HUES64 (cell line): ENCODE data around the gene MTA1.

Experiments used
- H3K27ac ChIP-seq: 2 replicates; pipeline ENCODE4 v1.7.0; 2013; ENCODE audit warnings: low read depth, low read length, inconsistent platforms
- H3K27me3 ChIP-seq: 2 replicates; pipeline ENCODE4 v1.6.1; 2013; ENCODE audit warnings: mild to moderate bottlenecking, low read length; ENCODE audit not compliant: insufficient read depth
- H3K36me3 ChIP-seq: 2 replicates; pipeline ENCODE4 v1.6.1; 2013; ENCODE audit warnings: mild to moderate bottlenecking, low read length; ENCODE audit not compliant: insufficient read depth
- H3K4me1 ChIP-seq: 2 replicates; pipeline ENCODE4 v1.6.1; 2013; ENCODE audit warnings: mild to moderate bottlenecking, low read length, moderate library complexity; ENCODE audit not compliant: insufficient read depth
- H3K4me3 ChIP-seq: 2 replicates; pipeline ENCODE4 v1.5.1; 2013; ENCODE audit warnings: mild to moderate bottlenecking, low read length, moderate library complexity
- H3K9ac ChIP-seq: 2 replicates; pipeline ENCODE4 v1.6.1; 2013; ENCODE audit warnings: mild to moderate bottlenecking, low read depth, low read length
- H3K9me3 ChIP-seq: 2 replicates; pipeline ENCODE4 v1.6.1; 2013; ENCODE audit warnings: low read depth, low read length; ENCODE audit not compliant: insufficient read depth
- WGBS: fragments of 150-250, 120-280 bp; methylation state at CpG from one replicate; pipeline ENCODE4 v1.1.7; 2013; ENCODE audit warnings: missing lambda C conversion rate; 5-methylcytosine and 5-hydroxymethylcytosine counted together

Gene MTA1

DNA sequence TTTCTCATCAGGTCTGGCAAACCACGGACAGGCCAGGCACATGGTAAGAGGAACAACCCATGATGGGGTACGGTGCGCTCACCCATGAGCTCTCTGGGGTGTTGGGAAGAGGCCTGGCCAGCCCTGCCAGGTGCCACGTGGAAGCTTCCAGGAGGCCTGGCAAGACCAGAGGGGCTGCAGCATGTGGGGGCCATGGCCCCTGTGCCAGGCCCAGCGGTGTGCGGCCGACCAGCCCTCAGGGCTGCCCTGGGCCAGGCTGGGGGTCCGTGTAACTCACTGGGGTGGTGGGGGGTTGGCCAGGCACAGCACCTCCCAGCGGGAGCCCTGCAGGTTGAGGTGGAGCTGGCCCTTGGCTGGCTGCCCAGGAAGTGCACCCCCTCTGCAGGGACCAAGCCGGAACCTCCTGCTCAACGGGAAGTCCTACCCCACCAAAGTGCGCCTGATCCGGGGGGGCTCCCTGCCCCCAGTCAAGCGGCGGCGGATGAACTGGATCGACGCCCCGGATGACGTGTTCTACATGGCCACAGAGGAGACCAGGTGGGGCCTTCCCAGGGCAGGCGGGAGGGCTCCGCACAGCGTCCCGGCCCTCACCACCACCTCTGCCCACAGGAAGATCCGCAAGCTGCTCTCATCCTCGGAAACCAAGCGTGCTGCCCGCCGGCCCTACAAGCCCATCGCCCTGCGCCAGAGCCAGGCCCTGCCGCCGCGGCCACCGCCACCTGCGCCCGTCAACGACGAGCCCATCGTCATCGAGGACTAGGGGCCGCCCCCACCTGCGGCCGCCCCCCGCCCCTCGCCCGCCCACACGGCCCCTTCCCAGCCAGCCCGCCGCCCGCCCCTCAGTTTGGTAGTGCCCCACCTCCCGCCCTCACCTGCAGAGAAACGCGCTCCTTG, 50.1 kb downstream of the MTA1 start:
- WGBS, result 94% methylated on average over 54 of the region's 54 CpGs
- Histone ChIP-seq H3K9ac (no peak overlapping the region), H3K4me3 (no peak overlapping the region), H3K36me3 (peaks cover 47% of the 10 kb centered on the region), H3K4me1 (no peaks in the 10 kb centered on the region), H3K27me3 (peaks cover under 1% of the 10 kb centered on the region), H3K9me3 (no peaks in the 10 kb centered on the region), H3K27ac (no peak overlapping the region)

DNA sequence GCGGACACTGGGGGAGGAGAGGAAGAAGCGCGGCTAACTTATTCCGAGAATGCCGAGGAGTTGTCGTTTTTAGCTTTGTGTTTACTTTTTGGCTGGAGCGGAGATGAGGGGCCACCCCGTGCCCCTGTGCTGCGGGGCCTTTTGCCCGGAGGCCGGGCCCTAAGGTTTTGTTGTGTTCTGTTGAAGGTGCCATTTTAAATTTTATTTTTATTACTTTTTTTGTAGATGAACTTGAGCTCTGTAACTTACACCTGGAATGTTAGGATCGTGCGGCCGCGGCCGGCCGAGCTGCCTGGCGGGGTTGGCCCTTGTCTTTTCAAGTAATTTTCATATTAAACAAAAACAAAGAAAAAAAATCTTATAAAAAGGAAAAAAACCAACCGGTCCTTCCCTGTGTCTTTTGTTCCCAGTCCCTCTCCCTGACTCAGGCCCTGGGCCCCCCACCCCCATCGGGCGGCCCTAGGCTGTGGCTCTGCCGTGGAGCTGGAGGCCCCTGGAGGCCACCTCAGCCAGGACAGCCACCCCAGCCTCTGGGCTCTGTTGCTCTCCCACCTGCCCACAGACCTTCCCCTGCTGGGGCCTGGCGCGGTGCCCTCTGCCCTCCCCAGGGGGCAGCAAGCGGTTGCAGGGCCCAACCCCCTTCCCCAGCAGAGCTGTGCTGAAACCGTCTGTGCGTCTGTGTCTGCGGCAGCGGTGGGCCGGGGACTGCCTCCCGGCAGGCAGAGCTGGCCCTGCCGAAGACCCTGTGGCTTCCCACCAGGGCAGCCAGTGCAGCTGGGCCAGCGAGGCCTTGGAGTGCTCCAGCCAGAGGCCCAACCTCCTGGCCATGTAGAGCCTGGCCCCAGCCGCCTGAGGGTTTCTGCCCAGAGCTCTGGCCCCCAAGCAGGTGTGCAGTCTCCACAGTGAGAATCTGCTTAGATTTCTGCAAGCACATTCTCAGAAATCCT, 51.0 kb downstream of the MTA1 start:
- H3K9me3 ChIP-seq, result no peaks in the 10 kb centered on the region
- no peaks in the 10 kb centered on the region for H3K4me1 ChIP-seq
- no peak overlapping the region for H3K9ac ChIP-seq
- 86% methylated on average over 33 of the region's 34 CpGs for WGBS
- no peak overlapping the region for H3K4me3 ChIP-seq
- H3K27me3 ChIP-seq, result peaks cover 10% of the 10 kb centered on the region
- H3K36me3 ChIP-seq, result peaks cover 39% of the 10 kb centered on the region; the same call in 1 of the 2 replicates
- peak overlapping the region; percentile 62; the same call in 1 of the 2 replicates for H3K27ac ChIP-seq

DNA sequence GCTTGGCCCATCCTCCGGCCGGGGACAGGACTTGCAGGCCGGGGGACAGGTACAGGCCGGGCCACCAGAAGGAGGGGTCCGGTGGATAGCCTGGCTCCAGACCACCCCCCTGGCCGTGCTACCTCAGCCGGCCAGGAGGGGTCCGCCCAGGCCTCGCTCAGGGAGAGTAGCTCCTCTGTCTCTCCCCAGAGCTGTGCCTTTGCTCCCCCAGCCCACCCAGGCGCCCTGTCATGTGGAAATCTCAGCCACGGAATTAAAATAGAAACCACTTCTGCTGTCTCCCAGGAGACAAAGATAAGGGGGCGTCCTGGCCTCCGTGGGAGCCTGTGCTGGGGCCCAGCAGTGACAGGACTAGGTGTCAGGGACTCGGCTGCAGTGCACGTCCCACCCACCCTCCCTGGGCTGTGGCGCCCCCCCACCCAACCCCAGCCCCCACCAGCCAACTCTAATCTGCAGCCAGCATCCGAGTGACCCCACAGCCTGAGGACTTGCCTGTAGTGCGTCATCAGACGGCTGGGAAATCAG, 51.7 kb downstream of the MTA1 start:
- Histone ChIP-seq H3K36me3 (peaks cover 31% of the 10 kb centered on the region; the same call in 1 of the 2 replicates), H3K27ac (peak overlapping the region; percentile 62; the same call in 1 of the 2 replicates), H3K4me3 (no peak overlapping the region), H3K27me3 (peaks cover 18% of the 10 kb centered on the region), H3K9me3 (no peaks in the 10 kb centered on the region), H3K4me1 (no peaks in the 10 kb centered on the region), H3K9ac (no peak overlapping the region)
- 71% methylated on average over 17 of the region's 19 CpGs for WGBS

DNA sequence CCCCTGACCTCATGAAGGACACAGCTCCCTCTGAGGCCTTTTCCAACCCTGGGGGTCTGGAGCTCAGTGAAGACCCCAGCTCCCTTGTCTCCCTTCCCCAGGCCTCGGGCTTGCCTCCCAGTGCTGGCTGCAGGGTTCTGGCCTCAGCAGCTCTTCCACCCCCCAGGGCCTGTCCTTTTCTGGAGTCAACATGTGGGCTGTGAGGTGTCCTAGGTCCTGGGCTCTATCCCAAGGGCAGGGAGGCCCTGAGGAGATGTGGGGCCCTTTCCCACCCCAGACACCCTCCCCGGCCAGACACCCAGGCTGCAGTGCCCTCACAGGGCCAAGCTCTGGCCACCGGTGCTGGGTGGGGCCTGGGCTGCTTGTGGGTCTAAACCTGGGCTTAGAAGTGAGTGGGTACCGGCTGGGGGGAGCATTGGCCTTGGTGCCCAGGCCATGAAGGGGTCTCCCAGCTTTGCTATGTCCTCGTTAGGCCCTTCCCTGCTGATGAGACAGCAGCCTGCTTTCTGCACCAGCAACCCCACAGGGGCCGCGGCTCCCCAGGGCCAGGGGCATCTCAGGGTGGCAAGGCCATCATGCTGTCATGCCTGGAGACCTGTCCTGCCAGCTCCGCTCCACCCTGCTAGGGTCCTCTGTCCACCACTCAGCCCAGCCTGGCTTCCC, 52.3 kb downstream of the MTA1 start:
- no peak overlapping the region for H3K4me3 ChIP-seq
- H3K9me3 ChIP-seq, result no peaks in the 10 kb centered on the region
- WGBS, result 92% methylated on average over 8 of the region's 8 CpGs
- H3K27me3 ChIP-seq, result peaks cover 23% of the 10 kb centered on the region
- H3K27ac ChIP-seq, result no peak overlapping the region
- no peaks in the 10 kb centered on the region for H3K4me1 ChIP-seq
- H3K36me3 ChIP-seq, result peaks cover 26% of the 10 kb centered on the region; the same call in 1 of the 2 replicates
- no peak overlapping the region for H3K9ac ChIP-seq

DNA sequence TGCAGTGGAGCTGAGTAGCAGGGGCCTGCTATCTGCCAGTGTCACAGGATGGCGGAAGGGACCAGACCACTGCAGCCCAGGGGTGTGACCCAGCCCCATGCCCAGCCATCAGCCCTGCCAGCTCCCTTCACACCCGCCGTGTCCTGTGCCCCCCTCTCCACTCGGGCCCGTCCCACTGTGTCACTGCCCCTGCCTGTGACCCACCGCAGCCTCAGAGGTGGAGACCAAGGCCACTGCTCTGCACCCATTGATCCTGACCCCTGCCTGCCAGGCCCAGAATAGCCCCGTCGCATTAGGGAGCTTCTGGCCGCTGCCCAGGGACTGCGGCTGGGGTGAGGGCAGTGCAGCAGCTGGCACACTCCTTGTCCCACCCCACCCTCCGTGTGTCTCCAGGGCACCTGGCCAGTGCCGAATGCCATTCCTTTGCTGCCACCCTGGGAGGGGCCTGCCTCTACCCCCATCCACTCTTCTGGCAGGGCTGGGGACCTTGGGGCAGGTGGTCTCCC, 52.9 kb downstream of the MTA1 start:
- 91% methylated on average over 12 of the region's 12 CpGs for WGBS
- Histone ChIP-seq H3K4me1 (no peaks in the 10 kb centered on the region), H3K36me3 (peaks cover 20% of the 10 kb centered on the region; the same call in 1 of the 2 replicates), H3K9ac (no peak overlapping the region), H3K27me3 (peaks cover 29% of the 10 kb centered on the region), H3K9me3 (no peaks in the 10 kb centered on the region), H3K27ac (no peak overlapping the region), H3K4me3 (no peak overlapping the region)

DNA sequence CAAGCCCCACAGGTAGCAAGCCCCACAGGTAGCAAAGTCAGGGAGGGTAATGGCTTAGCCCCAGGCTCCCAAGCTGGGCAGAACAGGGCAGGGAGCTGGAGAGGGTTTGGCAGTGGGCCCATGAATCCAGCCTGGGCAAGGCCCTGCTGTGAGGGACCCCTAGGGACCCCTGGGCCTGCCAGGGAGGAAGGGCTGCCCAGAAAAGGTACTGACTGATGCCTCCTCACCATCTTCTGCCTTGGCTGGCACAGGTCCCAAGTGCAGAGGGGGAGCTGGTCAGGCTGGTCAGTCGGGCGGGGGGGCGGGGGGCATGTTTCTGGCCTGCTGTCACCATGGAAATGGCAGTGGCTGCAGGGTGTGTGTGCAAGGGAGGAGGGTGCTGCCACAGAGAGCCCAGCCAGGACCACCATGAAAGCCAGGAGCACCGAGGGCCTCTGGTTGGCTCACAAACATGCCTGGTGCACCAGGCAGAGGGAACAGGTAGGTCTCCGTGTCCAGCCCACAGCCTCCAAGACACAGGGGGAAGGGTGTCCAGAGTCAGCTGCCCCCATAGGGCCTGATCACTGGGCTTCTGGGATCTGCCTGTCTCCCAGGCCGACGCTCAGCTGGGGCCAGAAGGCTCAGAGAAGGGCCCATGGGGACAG, 53.5 kb downstream of the MTA1 start:
- no peak overlapping the region for H3K4me3 ChIP-seq

DNA sequence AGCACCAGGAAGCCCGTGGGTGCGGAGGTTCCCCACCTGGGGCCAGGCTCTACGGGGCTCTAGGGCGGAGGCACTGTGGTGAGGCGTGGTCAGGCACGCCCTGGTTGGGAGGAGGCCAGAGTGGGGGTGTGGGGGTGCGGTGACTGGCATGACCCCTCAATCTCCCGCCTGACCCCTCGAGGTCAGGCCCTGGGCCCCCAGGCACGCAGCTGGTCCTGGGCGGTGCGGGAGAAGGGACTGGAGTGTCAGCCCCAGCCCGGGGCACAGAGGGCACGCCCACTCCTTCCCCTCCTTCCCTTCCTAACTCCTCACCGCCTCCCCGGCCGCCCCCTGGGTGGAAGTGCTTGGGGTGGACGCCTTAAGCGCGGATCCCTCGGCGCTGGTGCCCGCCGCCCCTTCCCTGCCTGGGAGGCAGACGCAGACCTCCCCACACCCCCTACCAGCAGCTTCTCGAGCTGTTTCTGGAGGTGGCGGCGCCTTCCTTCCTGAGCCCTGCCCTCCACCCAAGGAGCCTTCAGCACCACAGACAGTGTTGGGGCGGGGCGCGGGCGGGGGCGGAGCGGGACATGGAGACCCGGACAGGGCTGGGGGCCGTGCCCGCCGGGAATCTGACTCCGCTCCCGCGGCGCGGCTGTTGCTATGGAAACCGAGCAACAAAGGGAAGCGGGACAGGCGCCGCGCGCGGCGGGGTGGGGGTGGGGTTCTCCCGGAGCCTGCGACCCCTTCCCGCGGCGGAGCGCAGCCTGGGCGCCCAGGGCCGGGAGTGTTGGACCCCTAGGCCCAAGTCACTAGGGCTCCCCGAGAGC, 54.3 kb downstream of the MTA1 start:
- H3K9ac ChIP-seq, result peak overlapping the region; percentile 81
- H3K27me3 ChIP-seq, result peaks cover 43% of the 10 kb centered on the region
- no peaks in the 10 kb centered on the region for H3K9me3 ChIP-seq
- no peaks in the 10 kb centered on the region for H3K4me1 ChIP-seq
- peaks cover 8% of the 10 kb centered on the region; the same call in 1 of the 2 replicates for H3K36me3 ChIP-seq
- peak overlapping the region; percentile 58 for H3K4me3 ChIP-seq
- WGBS, result 4% methylated on average over 58 of the region's 60 CpGs
- H3K27ac ChIP-seq, result peak overlapping the region; percentile 41; the same call in 1 of the 2 replicates

More for the DNA sequence above, 53.5 kb downstream of the MTA1 start:
- H3K27ac ChIP-seq, result no peak overlapping the region
- no peaks in the 10 kb centered on the region for H3K9me3 ChIP-seq
- WGBS, result 49% methylated on average over 7 of the region's 7 CpGs
- peaks cover 14% of the 10 kb centered on the region; the same call in 1 of the 2 replicates for H3K36me3 ChIP-seq
- H3K27me3 ChIP-seq, result peaks cover 36% of the 10 kb centered on the region
- H3K4me1 ChIP-seq, result no peaks in the 10 kb centered on the region
- no peak overlapping the region for H3K9ac ChIP-seq

DNA sequence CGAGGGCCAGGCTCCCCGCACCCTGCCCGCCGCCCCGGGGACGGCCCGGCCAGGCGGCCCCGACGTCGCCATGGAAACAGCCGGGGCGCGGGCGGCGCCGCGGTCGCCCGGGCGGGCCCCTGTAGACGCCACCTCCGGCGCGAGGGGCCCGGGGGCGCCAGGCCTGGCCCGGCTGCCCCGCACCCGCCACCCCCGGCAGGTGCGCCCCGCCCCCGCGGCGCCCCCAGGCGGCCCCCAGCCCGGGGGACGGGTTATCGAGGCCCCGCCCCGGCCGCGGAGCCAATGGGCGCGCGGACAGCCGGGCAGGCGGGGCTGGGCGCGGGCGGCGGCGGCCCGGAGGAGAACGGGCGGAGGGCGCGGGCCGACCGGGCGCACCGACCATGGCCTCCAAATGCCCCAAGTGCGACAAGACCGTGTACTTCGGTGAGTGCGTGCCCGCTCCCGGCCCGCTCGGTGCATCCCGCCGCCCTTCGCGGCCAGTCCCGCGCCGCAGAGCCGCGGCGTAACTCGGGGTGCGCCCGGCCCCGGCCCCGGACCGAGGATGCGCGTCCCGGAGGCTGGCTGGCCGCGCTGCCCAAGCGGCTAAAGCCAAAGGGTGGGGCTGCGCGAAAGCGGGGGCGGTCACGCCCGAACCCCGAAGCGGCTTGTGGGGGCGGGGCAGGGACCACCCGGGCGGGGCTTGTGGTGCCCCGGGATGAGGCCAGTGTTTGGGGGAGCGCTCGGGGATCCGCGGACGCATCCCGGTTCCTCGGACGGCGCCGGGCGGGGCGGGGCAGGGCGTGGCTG, 55.0 kb downstream of the MTA1 start, which contains the start of gene CRIP2:
Gene CRIP2 (plus strand): TSS at position 339 of the 786 bp plus-strand sequence. CDS start 42 bp downstream, at position 381.
- Histone ChIP-seq H3K4me1 (no peaks in the 10 kb centered on the region; the same call in 1 of the 2 replicates), H3K27ac (peak within 1 kb of the TSS; percentile 41; the same call in 1 of the 2 replicates), H3K9ac (peak within 1 kb of the TSS; percentile 81), H3K27me3 (peaks cover 51% of the 10 kb centered on the region), H3K36me3 (peaks cover 2% of the 10 kb centered on the region; the same call in 1 of the 2 replicates), H3K4me3 (peak within 1 kb of the TSS; percentile 61), H3K9me3 (no peaks in the 10 kb centered on the region)
- under 1% methylated on average over 118 of the region's 118 CpGs for WGBS
